ENCODE measurements around the gene TIMM44.
A peak's percentile ranks its signal among the peaks of the same experiment; 100 is the strongest.
"Not testable (repeated sequence)": the region's sequence is repeated elsewhere in the genome, so short reads cannot be mapped to it uniquely, and the experiment has no call there.

The TIMM44 gene

DNA sequence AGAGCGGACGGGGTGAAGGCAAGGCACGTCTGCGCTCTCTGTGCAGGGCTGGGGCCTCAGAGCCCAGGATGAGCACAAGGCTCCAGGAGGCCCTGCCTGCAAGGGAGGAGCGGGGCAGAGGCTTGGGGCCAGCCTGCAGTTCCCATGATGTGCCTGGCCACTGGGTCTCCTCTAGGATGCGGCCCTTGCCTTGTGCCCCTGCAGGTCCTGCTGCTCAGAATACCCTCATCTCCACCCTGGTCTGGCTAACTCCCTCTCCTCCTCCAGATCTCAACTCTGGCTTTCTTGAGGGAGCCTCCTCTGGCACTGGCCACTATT lies 34.2 kb upstream of the TIMM44 start:
- peak in 1 of 10 donors; percentile 57 for DNase-seq
- intact Hi-C loops (cut with DNase I) = loop anchor here (10.0 kb wide), 1 partner anchor 277 kb away; no protein-coding TSS in a partner anchor

DNA sequence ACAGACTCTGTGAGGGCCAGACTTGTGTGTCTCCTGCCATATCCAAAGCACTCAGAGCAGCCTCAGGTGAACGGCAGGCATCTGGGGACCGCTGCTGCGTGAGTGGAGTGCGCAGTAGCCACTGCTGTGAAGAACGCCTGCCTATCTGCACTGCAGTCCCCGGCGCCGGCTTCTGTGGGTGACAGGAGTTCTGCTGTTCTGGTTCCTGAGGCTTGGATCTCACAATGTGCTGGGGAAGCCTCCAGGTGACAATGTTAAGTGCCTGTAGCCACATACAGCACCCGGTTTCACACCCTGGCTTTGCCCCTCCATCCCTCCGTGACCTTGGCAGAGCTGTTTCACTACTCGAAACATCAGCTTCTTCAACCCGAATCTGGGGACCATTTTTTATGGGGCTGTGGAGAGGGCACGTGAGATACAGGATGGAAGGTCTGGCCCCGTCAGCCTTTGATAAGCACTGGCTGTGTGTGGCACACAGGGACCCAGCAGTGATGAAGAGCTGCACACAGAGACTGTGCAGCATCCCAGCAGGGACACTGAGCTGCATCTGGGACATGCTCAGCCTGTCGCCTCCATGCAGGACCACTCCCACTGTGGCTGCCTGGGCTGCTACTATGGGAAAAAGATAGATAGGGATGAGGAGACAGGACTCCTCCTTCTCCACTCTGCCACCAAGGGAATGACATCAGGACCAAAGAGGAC lies 33.7 kb upstream of the TIMM44 start:
- peak in 2 of 10 donors; percentile 65 to 66 for DNase-seq
- intact Hi-C loops (cut with DNase I) = loop anchor here (10.0 kb wide), 1 partner anchor 278 kb away; no protein-coding TSS in a partner anchor

DNA sequence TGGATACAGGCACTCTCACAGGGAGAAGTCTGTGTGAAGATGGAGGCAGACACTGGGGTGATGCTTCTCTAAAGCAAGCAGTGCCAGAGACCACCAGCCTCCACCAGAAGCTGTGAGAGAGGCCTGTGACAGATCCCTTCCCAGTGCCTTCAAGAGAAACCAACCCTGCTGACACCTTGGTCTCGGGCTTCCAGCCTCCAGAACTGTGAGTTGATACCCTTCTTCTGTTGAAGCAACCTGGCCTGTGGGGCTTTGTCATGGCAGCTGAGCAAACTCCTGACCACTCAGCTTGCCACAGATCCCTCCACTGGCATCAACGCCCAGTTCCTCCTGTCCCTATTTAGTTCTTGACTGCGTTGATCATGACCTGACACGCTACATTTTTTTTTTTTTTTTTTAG lies 33.0 kb upstream of the TIMM44 start:
- peak in 1 of 10 donors; percentile 16 for DNase-seq
- intact Hi-C loops (cut with DNase I) = loop anchor here (10.0 kb wide), 1 partner anchor 278 kb away; no protein-coding TSS in a partner anchor

DNA sequence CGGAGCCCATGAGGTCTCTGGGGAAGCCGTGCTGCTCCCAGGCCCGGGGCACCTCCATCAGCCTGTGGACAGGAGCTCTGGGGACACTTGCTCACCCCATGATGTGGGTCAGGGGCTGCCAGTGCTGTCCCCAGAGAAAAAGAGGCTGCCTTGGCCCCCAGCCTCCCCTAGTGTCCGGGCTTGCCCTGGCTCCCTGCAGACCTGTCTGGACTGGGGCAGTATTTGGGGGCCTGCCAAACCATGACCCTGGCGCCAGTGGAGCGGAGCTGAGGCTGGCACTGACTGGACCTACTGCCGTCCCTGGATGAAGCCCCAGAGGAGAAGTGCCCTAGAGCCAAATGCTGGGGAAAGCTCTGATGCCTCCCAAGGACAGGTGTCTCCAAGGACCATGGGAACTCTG lies 31.6 kb upstream of the TIMM44 start:
- intact Hi-C loops (cut with DNase I) = loop anchor here (10.0 kb wide), 1 partner anchor 280 kb away; no protein-coding TSS in a partner anchor
- DNase-seq = peak; percentile 39 to 93 (median 66)

DNA sequence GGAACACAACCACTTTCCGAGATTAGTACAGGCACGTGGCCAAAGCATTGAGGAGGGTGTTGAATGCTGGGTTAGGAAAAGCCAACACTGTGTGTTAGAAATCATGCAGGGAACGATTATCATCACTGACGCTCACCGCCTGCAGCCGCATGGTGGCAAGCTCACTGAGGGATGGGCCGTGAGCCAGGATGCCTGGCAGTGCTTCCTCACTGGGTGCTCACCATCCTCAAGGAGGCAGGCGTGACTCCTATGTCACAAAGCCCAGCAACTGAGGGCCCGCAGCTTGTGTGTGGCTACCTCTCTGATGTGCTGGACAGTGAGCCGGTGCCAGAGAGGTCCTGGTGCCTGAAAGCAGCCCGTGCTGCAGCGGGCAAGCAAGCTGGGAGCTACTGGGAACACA lies 30.4 kb upstream of the TIMM44 start:
- DNase-seq = peak; percentile 53 to 97 (median 82)
- intact Hi-C loops (cut with DNase I) = loop anchor here (5.0 to 10.0 kb wide), 2 partner anchors 33 to 281 kb away; partner anchors contain the start of gene ELAVL1

DNA sequence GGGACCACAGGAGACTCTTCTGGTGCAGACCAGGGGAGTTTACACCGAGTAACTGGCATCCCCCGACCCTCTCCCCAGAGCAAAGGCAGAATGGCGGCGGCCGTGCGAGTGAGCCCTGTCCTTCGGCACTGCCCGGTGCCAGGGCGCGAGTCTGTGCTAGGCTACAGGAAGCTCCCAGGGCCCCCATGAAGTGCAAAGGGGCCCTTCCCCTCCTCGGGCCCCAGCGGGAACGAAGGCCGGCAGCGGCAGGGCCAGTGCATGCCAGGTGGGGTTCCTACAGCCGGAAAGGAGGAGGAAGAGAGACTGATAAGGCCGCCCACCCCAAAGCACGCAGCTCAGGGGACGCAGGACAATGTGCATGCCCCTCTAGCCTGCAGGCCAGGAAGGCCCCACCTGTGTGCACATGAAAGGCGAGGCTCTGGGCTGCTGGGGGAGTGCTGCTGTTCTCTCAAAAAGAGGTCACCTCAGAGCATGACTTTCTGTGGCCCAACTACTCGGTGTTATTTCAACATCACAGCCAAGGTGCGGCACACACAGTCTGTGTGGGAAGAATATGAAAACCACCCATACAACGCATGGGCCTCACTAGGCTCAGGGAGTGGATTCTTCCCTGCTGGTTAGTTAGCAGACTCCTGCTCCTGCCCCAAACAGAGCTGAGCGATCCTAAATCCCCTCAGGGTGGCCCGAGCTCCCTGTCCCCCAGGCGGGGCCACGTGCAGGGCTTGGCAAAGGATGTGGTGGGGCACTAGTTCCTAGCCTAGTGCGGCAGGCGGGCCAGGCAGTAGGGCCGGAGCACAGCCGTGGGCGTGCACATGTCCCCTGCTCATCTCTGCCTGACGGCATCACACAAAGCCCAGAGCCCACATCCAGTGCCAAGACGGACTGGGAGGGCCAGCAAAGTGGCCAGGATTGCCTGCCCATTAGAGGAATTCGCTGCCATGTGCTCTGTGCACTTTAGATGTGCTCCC lies 28.4 kb upstream of the TIMM44 start:
- intact Hi-C loops (cut with DNase I) = loop anchor here (5.0 to 10.0 kb wide), 2 partner anchors 35 to 283 kb away; partner anchors contain the start of gene ELAVL1
- DNase-seq = peak in 2 of 10 donors; percentile 82 to 87

DNA sequence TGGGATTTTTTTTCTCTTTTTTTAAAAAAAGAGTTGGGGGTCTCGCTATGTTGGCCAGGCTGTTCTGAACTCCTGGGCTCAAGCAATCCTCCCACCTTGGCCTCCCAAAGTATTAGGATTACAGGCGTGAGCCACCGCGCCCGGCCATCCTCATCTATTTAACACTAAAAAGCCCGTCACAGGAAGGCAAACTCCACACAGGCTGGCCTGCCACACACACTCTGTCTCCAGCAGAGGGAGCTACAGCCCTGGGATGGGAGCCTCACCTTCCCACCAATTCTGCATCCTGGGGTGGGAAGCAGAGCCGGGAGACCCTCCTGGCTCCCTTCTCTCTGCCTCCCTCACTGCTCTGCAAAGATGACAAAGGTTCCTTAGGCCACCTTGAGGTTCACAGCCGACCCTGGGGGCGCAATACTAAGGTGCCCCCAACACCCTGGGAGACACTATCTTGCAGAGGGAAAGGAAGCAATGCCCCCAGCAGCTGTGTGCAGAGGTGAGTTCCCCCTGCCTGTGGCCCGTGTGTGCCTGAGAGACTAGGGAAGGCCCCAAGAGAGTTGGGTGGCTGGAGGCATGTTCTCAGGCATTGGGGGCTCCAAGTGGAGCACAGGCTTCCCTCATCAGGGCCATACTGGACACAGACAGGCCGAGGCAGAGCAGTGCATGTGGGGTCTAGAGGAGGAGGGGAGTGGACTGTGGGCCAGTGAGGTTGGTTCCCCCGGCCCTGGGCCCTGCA lies 27.4 kb upstream of the TIMM44 start:
- peak in 8 of 10 donors; percentile 30 to 93 (median 50) for DNase-seq
- intact Hi-C loops (cut with DNase I) = loop anchor here (5.0 to 10.0 kb wide), 2 partner anchors 36 to 284 kb away; partner anchors contain the start of gene ELAVL1

DNA sequence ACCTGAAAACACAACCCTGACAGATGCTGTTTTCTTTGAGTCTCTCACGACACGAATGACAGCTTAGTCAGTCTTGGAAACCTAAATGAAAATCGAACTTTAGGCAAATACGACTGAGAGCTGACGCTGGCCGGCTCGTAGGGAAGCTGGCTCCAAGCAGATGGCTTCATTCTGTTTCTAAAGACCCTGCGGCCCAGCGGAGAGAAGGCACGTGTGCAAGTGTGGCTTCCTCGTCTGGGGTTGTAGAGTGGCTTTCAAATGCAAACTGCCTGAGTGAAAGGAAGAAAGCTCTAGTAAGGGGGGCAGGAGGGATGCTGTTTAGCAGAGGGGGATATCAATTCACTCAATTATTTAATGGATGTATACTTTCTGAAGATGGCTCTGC lies 26.1 kb upstream of the TIMM44 start:
- intact Hi-C loops (cut with DNase I) = no loop called here
- peak in 1 of 10 donors; percentile 69 for DNase-seq

DNA sequence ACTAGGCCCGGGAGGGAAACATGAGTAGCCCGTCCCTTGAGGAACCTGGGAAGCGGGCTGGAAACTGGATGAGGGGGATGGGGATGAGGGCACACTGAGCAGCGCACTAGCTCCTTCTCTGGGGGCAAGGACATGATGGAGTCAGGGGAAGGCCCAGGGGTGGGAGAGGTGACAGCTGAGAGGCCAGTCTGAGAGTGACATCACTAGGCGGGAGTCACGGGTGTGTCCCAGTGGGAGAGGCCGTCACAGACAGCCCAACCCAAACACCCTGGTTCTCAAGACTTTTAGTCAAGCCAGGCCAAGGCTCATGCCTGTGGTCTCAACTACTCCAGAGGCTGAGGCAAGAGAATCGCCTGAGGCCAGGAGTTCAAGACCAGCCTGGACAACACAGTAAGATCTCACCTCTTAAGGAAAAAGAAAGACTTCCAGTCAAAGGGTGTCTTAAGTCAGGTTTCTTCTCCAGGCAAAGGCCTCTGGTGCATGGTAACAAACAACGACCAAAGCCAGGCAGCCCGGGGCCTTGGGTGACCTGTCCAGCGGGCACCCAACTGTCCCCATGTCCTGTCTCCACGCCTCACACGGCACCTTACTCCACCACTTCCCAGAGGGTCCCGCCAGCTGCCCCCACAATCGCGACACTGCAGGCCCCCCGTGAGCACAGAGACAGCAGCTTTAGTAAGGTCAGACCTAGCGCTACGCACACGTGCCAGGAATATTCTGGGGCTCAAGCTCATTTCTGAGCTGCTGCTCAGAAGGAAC lies 25.5 kb upstream of the TIMM44 start:
- peak in 2 of 10 donors; percentile 19 to 67 for DNase-seq
- intact Hi-C loops (cut with DNase I) = no loop called here

DNA sequence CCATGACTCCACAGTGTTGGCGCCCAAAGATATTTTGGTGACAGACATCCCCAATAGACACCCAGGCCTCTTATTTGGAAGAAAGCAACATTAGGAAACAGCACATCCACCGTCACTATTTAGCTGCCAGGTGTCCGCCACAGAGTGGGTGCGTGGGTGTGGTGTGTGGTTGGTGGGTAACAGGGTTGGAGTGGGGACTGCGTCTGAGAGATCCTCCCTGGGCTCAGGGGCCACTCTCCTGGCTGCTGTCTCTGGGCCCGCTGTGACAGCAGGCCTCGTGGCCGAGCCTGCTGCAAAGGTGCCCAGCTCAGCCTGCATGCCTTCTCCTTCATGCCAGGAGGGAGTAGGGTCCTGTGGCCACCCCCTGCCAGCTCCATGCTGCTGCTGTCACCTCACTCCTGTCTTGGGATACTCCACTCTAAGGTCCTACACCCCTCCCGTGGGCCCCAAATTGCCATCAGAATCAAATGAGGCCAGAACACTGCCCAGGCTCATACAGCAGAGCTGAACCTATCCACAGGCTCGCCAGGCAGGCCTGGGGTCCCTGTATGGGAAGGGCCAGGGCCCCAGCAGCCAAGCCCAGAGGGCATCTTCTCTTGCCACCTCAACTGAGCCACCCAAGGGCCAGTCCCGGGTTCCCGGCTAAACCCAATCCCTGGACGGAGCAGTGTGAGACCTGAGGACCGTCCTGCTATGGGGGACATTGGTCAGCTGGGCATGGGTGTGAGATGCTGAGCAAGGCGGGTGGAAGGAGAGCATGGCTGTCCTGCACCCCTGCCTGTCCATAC lies 24.7 kb upstream of the TIMM44 start:
- intact Hi-C loops (cut with DNase I) = no loop called here
- peak in 2 of 10 donors; percentile 37 to 79 for DNase-seq

DNA sequence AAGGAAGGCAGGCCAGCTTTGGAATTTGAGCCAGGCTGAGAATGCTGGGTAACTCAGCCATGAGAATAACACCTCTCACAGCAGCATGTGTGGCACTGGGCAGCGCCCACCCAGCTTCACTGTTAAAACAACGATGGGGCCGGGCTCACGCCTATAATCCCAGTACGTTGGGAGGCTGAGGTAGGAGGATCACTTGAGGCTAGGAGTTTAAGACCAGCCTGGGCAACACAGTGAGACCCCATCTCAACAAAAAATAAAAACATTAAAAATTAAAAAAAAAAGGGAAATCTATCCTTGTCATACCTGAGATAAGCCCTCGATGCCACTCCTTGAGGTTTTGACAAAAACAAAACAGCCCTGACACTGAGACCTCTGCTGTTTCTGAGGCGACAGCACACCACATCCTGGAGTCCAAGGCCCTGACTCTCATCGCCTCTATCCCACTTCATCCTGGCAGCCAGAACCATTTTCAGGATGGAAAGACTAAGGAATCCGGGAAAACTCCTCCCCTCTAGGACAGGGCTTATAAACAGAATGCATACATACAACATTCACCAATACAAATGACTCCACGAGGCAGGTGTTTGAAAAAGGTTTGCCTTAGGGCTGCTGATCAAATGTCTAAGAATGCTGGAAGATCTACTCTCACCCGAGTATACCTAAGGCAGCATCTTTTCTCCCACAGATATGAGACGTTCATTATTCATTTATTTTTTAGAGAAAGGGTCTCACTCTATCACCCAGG lies 22.6 kb upstream of the TIMM44 start:
- intact Hi-C loops (cut with DNase I) = no loop called here
- no peak for DNase-seq

DNA sequence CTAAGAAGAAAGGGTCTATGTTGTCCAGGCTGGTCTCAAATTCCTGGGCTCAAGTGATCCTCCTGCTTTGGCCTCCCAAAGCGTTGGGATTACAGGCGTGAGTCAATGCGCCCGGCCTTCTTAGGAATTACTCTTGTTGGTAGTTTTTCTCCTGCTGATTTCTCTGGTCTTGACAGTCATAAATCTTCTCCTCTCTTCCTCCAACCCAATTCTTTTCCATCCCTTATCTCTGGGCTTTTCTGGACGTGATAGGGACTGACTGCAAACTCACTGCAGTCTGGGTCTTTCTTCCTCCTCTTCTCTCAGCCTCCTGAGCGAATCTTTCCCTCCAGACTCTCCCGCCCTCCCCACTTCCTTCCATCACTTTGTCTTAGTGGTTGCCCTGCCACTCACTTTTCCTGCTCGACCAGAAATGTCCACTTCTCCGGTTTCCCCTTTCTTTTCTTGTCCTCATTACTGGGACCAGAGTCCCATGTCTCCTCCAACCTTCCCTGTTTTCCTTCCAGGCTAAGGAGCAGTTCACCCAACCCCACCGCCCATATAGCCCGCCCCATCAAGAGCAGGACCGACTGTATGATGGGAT lies 21.9 kb upstream of the TIMM44 start:
- intact Hi-C loops (cut with DNase I) = no loop called here
- no peak for DNase-seq

DNA sequence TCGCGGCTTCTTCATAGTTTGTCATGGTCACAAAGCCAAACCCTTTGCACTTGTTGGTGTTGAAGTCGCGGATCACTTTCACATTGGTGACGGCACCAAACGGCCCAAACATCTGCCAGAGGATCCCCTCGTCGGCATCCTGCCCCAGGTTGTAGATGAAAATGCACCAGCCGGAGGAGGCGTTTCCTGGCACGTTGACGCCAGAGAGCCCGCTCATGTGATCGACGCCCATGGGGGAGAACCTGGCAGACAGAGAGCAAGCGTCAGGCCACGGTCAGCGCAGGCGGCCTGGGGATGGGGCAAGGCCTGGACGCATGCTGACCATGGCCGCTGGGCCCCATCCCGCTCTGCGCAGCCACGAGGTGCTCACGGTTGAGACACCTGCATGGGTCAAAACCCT lies 20.1 kb upstream of the TIMM44 start:
- intact Hi-C loops (cut with DNase I) = no loop called here

DNA sequence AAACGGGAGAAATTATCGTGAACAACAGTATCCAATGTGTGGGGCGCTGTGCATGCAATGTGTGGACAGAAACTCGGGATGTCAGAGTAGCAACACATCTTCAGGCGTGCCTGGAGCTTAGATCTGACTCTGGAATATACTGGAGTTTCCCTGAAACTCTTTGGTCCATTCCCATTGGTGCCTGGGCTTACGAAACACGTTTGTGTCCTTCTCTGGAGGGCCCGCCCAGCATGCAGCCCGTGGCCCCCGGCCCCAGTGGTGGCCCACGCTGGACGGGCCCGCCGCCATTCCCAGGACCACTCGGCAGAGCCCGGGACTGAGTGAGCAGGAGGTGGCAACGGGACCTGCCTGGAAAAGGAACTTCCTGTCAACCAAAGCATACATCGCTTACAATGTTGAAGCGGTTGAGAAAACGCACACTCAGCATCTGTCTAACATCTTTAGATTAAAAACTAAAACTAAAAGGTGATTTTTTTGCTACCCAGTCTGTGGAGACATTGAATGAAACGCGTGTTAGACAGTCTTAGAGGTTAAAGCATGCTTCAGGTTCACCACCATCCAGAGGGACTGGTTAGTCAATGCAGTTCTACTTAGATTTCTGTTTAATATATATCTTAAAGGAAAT lies 19.3 kb upstream of the TIMM44 start:
- intact Hi-C loops (cut with DNase I) = no loop called here
- peak in 1 of 10 donors; percentile 63 for DNase-seq

More for the DNA sequence above, 20.1 kb upstream of the TIMM44 start:
- DNase-seq = no peak

DNA sequence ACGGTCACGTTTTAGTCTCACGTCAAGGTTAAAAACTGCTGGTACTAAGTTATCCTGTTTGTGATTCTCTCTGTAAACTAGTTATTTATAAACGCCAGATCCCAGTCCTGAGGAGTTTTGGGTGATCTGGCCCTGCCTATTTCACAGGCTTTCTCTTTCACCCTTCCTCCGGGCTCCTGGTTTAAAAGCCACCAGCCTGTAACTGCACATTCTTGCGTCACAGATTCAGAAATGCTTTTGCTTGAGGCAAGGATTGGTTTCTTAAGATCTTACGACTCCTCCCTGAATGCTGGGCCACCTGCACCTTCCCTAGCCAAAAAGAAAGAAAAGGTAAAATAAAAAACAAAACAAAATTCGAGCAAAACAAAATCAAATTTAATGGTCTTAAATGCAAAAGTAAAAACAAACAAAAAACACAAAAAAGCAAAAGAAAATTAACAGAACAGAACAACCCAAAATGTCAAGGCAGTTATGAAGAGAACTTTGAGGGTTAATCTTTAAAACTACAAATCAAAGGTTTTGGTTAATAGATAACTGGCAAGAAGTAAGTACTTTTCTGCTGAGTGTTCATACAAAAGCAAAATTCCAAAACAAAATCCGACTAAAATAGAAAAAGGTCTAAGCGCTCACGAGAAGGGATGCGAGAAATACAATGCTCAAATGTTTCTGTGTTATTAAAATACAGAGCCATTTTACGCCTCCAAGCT lies 18.6 kb upstream of the TIMM44 start:
- intact Hi-C loops (cut with DNase I) = no loop called here
- DNase-seq = no peak

DNA sequence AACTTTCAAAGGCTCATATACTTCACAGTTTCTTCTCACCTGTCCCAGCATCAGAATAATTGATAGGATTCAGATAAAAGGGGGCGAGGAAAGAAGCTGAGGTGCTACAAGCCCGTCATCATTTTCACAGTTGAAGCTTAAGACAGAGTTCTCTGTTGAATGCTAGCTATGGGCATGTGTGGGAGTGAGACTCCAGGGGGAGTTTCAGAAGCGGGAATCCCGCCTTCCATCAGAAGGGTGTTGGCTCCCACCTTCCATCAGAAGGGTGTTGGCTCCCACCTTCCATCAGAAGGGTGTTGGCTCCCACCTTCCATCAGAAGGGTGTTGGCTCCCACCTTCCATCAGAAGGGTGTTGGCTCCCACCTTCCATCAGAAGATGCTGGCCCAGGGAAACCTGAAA lies 17.6 kb upstream of the TIMM44 start:
- intact Hi-C loops (cut with DNase I); DNase-seq: not testable (repeated sequence)

DNA sequence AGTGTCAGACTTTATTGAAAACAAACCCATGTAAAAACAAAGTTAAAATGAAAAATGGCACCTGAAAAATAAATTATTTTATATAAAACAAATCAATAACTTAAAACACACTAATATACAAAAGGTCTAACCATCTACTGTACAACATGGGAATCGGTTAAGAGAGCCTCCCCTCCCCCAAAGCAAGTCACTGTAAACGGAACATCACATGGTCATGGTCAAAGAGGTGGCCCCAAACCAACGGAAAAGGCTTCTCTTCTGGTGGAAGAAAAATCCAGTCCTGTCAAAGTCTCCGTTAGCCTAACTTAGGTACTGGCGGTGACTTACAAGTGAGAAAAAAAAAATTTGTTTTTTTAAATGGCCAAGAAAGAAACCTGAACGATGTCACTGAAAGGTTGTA lies 15.7 kb upstream of the TIMM44 start:
- intact Hi-C loops (cut with DNase I) = no loop called here
- DNase-seq = no peak
